H1 (cell line): Measurements from ENCODE around the gene WDR35. TPM values are rescaled to one million over a fixed set of nuclear protein-coding genes. Genes with fewer than 3 reads are reported as not detected.

Experiments used
- CHD1 ChIP-seq: IDR thresholded peaks from 2 replicates; pipeline ENCODE4 v1.6.1; 2012; ENCODE audit warnings: low read depth, low read length, improper control_type of control experiment
- CHD7 ChIP-seq: fragments of 300-600 bp; sonication (generic); IDR thresholded peaks from 2 replicates; pipeline ENCODE4 v1.7.1; 2012; ENCODE audit warnings: low read length, moderate library complexity, mild to moderate bottlenecking, inconsistent platforms; ENCODE audit not compliant: insufficient replicate concordance
- HDAC6 ChIP-seq: IDR thresholded peaks from one replicate; pipeline ENCODE4 v1.7.1; 2012; ENCODE audit warnings: low read depth, mild to moderate bottlenecking, inconsistent platforms, low read length, moderate library complexity
- POLR2AphosphoS5 ChIP-seq: IDR thresholded peaks from 2 replicates; pipeline ENCODE4 v1.6.1; 2011; ENCODE audit warnings: low read depth, low read length
- SP2 ChIP-seq: IDR thresholded peaks from 2 replicates; pipeline ENCODE4 v1.6.1; 2012; ENCODE audit warnings: mild to moderate bottlenecking, low read length, inconsistent platforms
- YY1 ChIP-seq: IDR thresholded peaks from 2 replicates; pipeline ENCODE4 v1.6.1; 2011; ENCODE audit warnings: low read depth, mild to moderate bottlenecking, low read length
- polyA plus RNA-seq, 7 experiments: library from polyadenylated mRNA; depleted of rRNA in 3 of 7; stranded (reverse) in 5 of 7; unstranded in 2 of 7; fragments of >200 nt in 5 of 7; fragments of 200-250 nt in 2 of 7; gene quantifications; 1 replicate in 5 of 7; 2 replicates in 1 of 7; 4 replicates in 1 of 7; pipeline versions ENCODE4 v1.2.1 to v1.2.3, GENCODE V29; 2011 to 2013; ENCODE audit warnings: missing spikeins in 2 of 7, mixed read lengths in 2 of 7
- total RNA-seq: library from RNA; stranded (reverse); fragmentation: NEBNext Ultra II Directional; extraction: Animal tissue kit (Norgen Biotek cat#: 25700); gene quantifications from 2 replicates; pipeline ENCODE4 v1.2.1, GENCODE V29; 2021

The WDR35 gene
- total and polyA plus RNA-seq, 2 of the 8 experiments (the other 6 are each of a cell fraction or from before 2014, with no cell fraction given), result 9.0 to 25.5 TPM

GRCh38 chr2:19871836-19872235 lies 118.1 kb downstream of the WDR35 start (continued):
- TF ChIP-seq CHD7, result no peak
- TF ChIP-seq POLR2AphosphoS5, result no peak
- no peak for TF ChIP-seq CHD1
- no peak for TF ChIP-seq HDAC6
- TF ChIP-seq SP2, result no peak
- TF ChIP-seq YY1, result no peak
